KOPT-K1 (cell line): Measurements from ENCODE around the gene BMPR1A.
"Not testable (repeated sequence)": the region's sequence is repeated elsewhere in the genome, so short reads cannot be mapped to it uniquely, and the experiment has no call there.

ENCODE experiments used
- H3K27ac ChIP-seq: fragments of 200-600 bp; sonication (generic); 2 replicates; pipeline ENCODE4 v1.5.1; 2016; ENCODE audit warnings: antibody characterized with exemption, mild to moderate bottlenecking, low read depth, low read length; ENCODE audit not compliant: poor library complexity, severe bottlenecking
- H3K36me3 ChIP-seq: fragments of 200-600 bp; sonication (generic); 2 replicates; pipeline ENCODE4 v1.5.1; 2017; ENCODE audit warnings: antibody characterized with exemption, mild to moderate bottlenecking, low read length, moderate library complexity; ENCODE audit not compliant: insufficient read depth
- H3K9me3 ChIP-seq: fragments of 200-600 bp; sonication (generic); 2 replicates; pipeline ENCODE4 v1.5.1; 2017; ENCODE audit warnings: antibody characterized with exemption, low read length, mild to moderate bottlenecking; ENCODE audit not compliant: insufficient read depth, poor library complexity, severe bottlenecking

BMPR1A gene

GRCh38 chr10:86929468-86930380 is 173.3 kb downstream of the BMPR1A start:
- H3K9me3 ChIP-seq, result no peaks in the 10 kb centered on the region
- peaks cover 22% of the 10 kb centered on the region for H3K36me3 ChIP-seq
- no peak overlapping the region for H3K27ac ChIP-seq

- Histone ChIP-seq H3K36me3 (peaks cover 22% of the 10 kb centered on the region), H3K27ac (no peak overlapping the region), H3K9me3 (no peaks in the 10 kb centered on the region)
These were observed 175.5 kb downstream of the BMPR1A start for GRCh38 chr10:86931872-86932271.

- H3K36me3 ChIP-seq, result peaks cover 22% of the 10 kb centered on the region
- peak overlapping the region; percentile 13 for H3K27ac ChIP-seq
- H3K9me3 ChIP-seq, result no peaks in the 10 kb centered on the region
These were observed 176.3 kb downstream of the BMPR1A start for GRCh38 chr10:86932674-86933073.

- not testable (repeated sequence) for H3K9me3 ChIP-seq, H3K27ac ChIP-seq
- peaks cover 11% of the 10 kb centered on the region for H3K36me3 ChIP-seq
These were observed 177.8 kb downstream of the BMPR1A start for GRCh38 chr10:86934162-86934711.

- no peaks in the 10 kb centered on the region for H3K36me3 ChIP-seq
- H3K27ac ChIP-seq, result no peak overlapping the region
- H3K9me3 ChIP-seq, result no peaks in the 10 kb centered on the region
These were observed 180.5 kb downstream of the BMPR1A start for GRCh38 chr10:86936661-86937501.

GRCh38 chr10:86937502-86938154 is 181.2 kb downstream of the BMPR1A start:
- Histone ChIP-seq H3K36me3 (no peaks in the 10 kb centered on the region), H3K9me3 (no peaks in the 10 kb centered on the region), H3K27ac (no peak overlapping the region)

- H3K27ac ChIP-seq, result no peak overlapping the region
- H3K9me3 ChIP-seq, result no peaks in the 10 kb centered on the region
- no peaks in the 10 kb centered on the region for H3K36me3 ChIP-seq
These were observed 181.8 kb downstream of the BMPR1A start for GRCh38 chr10:86938260-86938659.

- H3K36me3 ChIP-seq, H3K27ac ChIP-seq, H3K9me3 ChIP-seq: not testable (repeated sequence)
These were observed 183.7 kb downstream of the BMPR1A start for GRCh38 chr10:86940076-86940475.

- no peaks in the 10 kb centered on the region for H3K36me3 ChIP-seq
- H3K9me3 ChIP-seq, result no peaks in the 10 kb centered on the region
- H3K27ac ChIP-seq, result no peak overlapping the region
These were observed 184.3 kb downstream of the BMPR1A start for GRCh38 chr10:86940677-86941076.

GRCh38 chr10:86941426-86941825 is 185.0 kb downstream of the BMPR1A start:
- Histone ChIP-seq H3K36me3 (no peaks in the 10 kb centered on the region), H3K27ac (no peak overlapping the region), H3K9me3 (no peaks in the 10 kb centered on the region)

GRCh38 chr10:86941991-86942421 is 185.6 kb downstream of the BMPR1A start:
- no peak overlapping the region for H3K27ac ChIP-seq
- H3K9me3 ChIP-seq, result no peaks in the 10 kb centered on the region
- H3K36me3 ChIP-seq, result no peaks in the 10 kb centered on the region

GRCh38 chr10:86942441-86943315 is 186.3 kb downstream of the BMPR1A start:
- Histone ChIP-seq H3K9me3 (no peaks in the 10 kb centered on the region), H3K36me3 (no peaks in the 10 kb centered on the region), H3K27ac (no peak overlapping the region)

- no peak overlapping the region for H3K27ac ChIP-seq
These were observed 187.1 kb downstream of the BMPR1A start for GRCh38 chr10:86943316-86944030.

More at GRCh38 chr10:86943316-86944030, 187.1 kb downstream of the BMPR1A start:
- H3K36me3 ChIP-seq, result no peaks in the 10 kb centered on the region
- H3K9me3 ChIP-seq, result no peaks in the 10 kb centered on the region
